NCI-H526 (cell line): ENCODE results near the gene PRR5.
"Not testable (repeated sequence)": the region's sequence is repeated elsewhere in the genome, so short reads cannot be mapped to it uniquely, and the experiment has no call there.

Experiments
- DNase-seq, 2 experiments: peaks; one replicate each; lab custom pipeline; 2025; lab: John Stamatoyannopoulos, UW

PRR5 gene

GRCh38 chr22:44735518-44736428 lies 33.8 kb downstream of the PRR5 start:
- DNase-seq = peak in 1 of 2 experiments; percentile 59

- DNase-seq = no peak
Measured at GRCh38 chr22:44736581-44737405, 34.8 kb downstream of the PRR5 start.

- DNase-seq = no peak
Measured at GRCh38 chr22:44737406-44738346, 35.7 kb downstream of the PRR5 start.

GRCh38 chr22:44738347-44738715 lies 36.3 kb downstream of the PRR5 start:
- DNase-seq = no peak

GRCh38 chr22:44739024-44739423 lies 37.0 kb downstream of the PRR5 start:
- DNase-seq = no peak

- DNase-seq = not testable (repeated sequence)
Measured at GRCh38 chr22:44739666-44740065, 37.7 kb downstream of the PRR5 start.

- DNase-seq = no peak
Measured at GRCh38 chr22:44740307-44740706, 38.3 kb downstream of the PRR5 start.

- no peak for DNase-seq
Measured at GRCh38 chr22:44741929-44742328, 39.9 kb downstream of the PRR5 start.

GRCh38 chr22:44743247-44743646 lies 41.2 kb downstream of the PRR5 start:
- no peak for DNase-seq

GRCh38 chr22:44743804-44744211 lies 41.8 kb downstream of the PRR5 start:
- DNase-seq = no peak

GRCh38 chr22:44745853-44746789 lies 44.1 kb downstream of the PRR5 start:
- DNase-seq = no peak

- DNase-seq = not testable (repeated sequence)
Measured at GRCh38 chr22:44747784-44748127, 45.8 kb downstream of the PRR5 start.

GRCh38 chr22:44748524-44748923 lies 46.5 kb downstream of the PRR5 start:
- no peak for DNase-seq

GRCh38 chr22:44750481-44750880 lies 48.5 kb downstream of the PRR5 start:
- DNase-seq = no peak

- peak in 1 of 2 experiments; percentile 66 for DNase-seq
Measured at GRCh38 chr22:44752285-44753188, 50.5 kb downstream of the PRR5 start, which contains the start of gene ARHGAP8. TSS of gene ARHGAP8 (plus strand) at chr22:44752575. CDS start at chr22:44786528, 33,953 bp downstream.

GRCh38 chr22:44753189-44754042 lies 51.4 kb downstream of the PRR5 start:
- no peak for DNase-seq

GRCh38 chr22:44754998-44755397 lies 53.0 kb downstream of the PRR5 start:
- DNase-seq = no peak

GRCh38 chr22:44755417-44755816 lies 53.4 kb downstream of the PRR5 start:
- DNase-seq = no peak

GRCh38 chr22:44755956-44756361 lies 54.0 kb downstream of the PRR5 start:
- DNase-seq = peak in 1 of 2 experiments; percentile 42
